GM18505 (cell line): ENCODE results near the gene LONP1.

Source experiments
- ATAC-seq: cut with Tn5 transposase; IDR thresholded peaks from one replicate; pipeline ENCODE4 v1.9.1; 2021; ENCODE audit not compliant: unreplicated experiment
- POLR2A ChIP-seq: IDR thresholded peaks from 4 replicates; pipeline ENCODE4 v1.6.1; 2011; ENCODE audit warnings: borderline replicate concordance; ENCODE audit not compliant: insufficient read depth, insufficient read length; ENCODE audit errors: extremely low read depth

Gene LONP1

GRCh38 chr19:5684694-5685430 lies 35.1 kb downstream of the LONP1 start:
- no peak for ATAC-seq
- TF ChIP-seq POLR2A: no peak

DNA sequence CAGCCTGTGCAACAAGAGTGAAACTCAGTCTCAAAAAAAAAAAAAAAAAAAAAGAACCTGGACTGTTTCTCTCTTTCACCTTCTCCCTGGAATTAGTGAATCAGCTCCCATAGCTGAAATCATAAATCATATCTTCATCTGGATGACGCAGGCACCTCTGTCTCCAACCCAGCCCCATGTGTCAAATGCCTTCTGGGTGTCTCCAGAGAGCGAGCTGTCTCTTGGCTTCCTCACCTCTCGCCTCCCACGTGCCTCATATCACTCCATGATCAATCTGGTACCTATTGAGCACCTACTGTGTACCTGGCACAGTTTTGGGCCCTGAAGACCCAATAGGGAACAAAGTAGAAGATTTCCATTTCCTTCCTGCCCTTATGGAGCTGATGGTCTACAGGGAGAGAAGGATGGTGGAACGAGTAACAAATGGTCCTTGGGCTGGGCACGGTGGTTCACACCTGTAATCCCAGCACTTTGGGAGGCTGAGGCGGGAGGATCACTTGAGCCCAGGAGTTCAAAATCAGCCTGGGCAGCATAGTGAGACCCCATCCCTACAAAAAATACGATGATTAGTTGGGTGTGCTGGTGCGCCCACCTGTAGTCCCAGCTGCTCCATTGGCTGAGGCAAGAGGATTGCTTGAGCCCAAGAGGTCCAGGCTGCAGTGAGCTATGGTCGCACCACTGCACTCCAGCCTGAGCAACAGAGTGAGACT lies 36.6 kb downstream of the LONP1 start:
- no peak for TF ChIP-seq POLR2A
- ATAC-seq: no peak

GRCh38 chr19:5682107-5682482 lies 37.9 kb downstream of the LONP1 start:
- TF ChIP-seq POLR2A: no peak
- no peak for ATAC-seq

- ATAC-seq: no peak
- no peak for TF ChIP-seq POLR2A
These were observed 38.4 kb downstream of the LONP1 start for GRCh38 chr19:5681391-5682106.

GRCh38 chr19:5680437-5681368 lies 39.2 kb downstream of the LONP1 start, which contains the start of the genes HSD11B1L and MICOS13:
TSS of gene HSD11B1L (plus strand) at chr19:5681027. CDS start at chr19:5684833, 3,806 bp downstream.
TSS of gene MICOS13 (minus strand) at chr19:5680516. CDS start at chr19:5680486, 30 bp downstream.
- peak; percentile 84 for TF ChIP-seq POLR2A
- peak; percentile 74 for ATAC-seq

GRCh38 chr19:5680084-5680436 lies 39.9 kb downstream of the LONP1 start:
- TF ChIP-seq POLR2A: no peak
- ATAC-seq: no peak

GRCh38 chr19:5679289-5680083 lies 40.5 kb downstream of the LONP1 start:
- no peak for TF ChIP-seq POLR2A
- ATAC-seq: no peak

- no peak for TF ChIP-seq POLR2A
- no peak for ATAC-seq
These were observed 41.8 kb downstream of the LONP1 start for GRCh38 chr19:5678071-5678718.

- no peak for ATAC-seq
- no peak for TF ChIP-seq POLR2A
These were observed 42.4 kb downstream of the LONP1 start for GRCh38 chr19:5677580-5677979.

DNA sequence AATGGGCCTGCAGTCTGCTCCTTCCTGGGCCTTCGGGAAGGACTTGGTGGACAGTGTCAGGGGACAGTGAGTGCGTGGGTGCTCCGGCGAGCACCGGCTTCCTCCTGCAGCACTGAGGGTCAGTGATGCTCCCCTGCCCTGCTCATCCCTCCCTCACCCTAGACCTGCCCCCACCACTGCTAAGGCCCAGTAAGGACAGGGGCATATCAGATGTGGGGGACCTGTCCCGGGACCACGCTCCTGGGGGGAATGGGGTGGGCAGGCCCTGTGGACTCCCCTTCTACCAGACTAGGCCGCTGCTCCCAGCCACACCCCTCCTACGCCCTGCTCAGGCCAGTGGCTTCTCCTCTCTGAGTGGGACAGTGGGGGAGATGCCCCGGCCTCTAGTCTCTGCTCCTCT lies 42.8 kb downstream of the LONP1 start:
- ATAC-seq: no peak
- no peak for TF ChIP-seq POLR2A

- no peak for TF ChIP-seq POLR2A
- no peak for ATAC-seq
These were observed 43.2 kb downstream of the LONP1 start for GRCh38 chr19:5676772-5677105.
